HUES48 (cell line): ENCODE results near the gene GRB10.
"Not testable (repeated sequence)": the region's sequence is repeated elsewhere in the genome, so short reads cannot be mapped to it uniquely, and the experiment has no call there.

Source experiments
- H3K27ac ChIP-seq: one replicate; pipeline ENCODE4 v1.7.0; 2013; ENCODE audit warnings: low read depth, low read length, inconsistent platforms
- H3K27me3 ChIP-seq: 2 replicates; pipeline ENCODE4 v1.6.1; 2013; ENCODE audit warnings: mild to moderate bottlenecking, low read length; ENCODE audit not compliant: control insufficient read depth, insufficient read depth
- H3K36me3 ChIP-seq: 2 replicates; pipeline ENCODE4 v1.6.1; 2013; ENCODE audit warnings: low read length; ENCODE audit not compliant: control insufficient read depth, insufficient read depth
- H3K4me1 ChIP-seq: 2 replicates; pipeline ENCODE4 v1.6.1; 2013; ENCODE audit warnings: mild to moderate bottlenecking, low read length; ENCODE audit not compliant: control insufficient read depth, insufficient read depth
- H3K4me3 ChIP-seq: 2 replicates; pipeline ENCODE4 v1.5.1; 2013; ENCODE audit warnings: mild to moderate bottlenecking, low read depth, low read length
- H3K9ac ChIP-seq: 2 replicates; pipeline ENCODE4 v1.6.1; 2013; ENCODE audit warnings: mild to moderate bottlenecking, low read depth, low read length, moderate library complexity
- H3K9me3 ChIP-seq: 2 replicates; pipeline ENCODE4 v1.6.1; 2013; ENCODE audit warnings: low read length; ENCODE audit not compliant: control insufficient read depth, insufficient read depth

Gene GRB10

GRCh38 chr7:50556247-50556991 is 226.3 kb downstream of the GRB10 start:
- no peaks in the 10 kb centered on the region for H3K36me3 ChIP-seq
- H3K9ac ChIP-seq, result no peak overlapping the region
- H3K27me3 ChIP-seq, result no peaks in the 10 kb centered on the region
- H3K27ac ChIP-seq, result no peak overlapping the region
- no peak overlapping the region for H3K4me3 ChIP-seq
- no peaks in the 10 kb centered on the region for H3K9me3 ChIP-seq
- H3K4me1 ChIP-seq, result peaks cover 2% of the 10 kb centered on the region; the same call in 1 of the 2 replicates

- H3K9ac ChIP-seq, result no peak overlapping the region
- H3K9me3 ChIP-seq, result no peaks in the 10 kb centered on the region
- no peak overlapping the region for H3K4me3 ChIP-seq
- H3K27me3 ChIP-seq, result no peaks in the 10 kb centered on the region
- no peaks in the 10 kb centered on the region for H3K36me3 ChIP-seq
- H3K4me1 ChIP-seq, result peaks cover 2% of the 10 kb centered on the region; the same call in 1 of the 2 replicates
- H3K27ac ChIP-seq, result no peak overlapping the region
These were observed 227.0 kb downstream of the GRB10 start for GRCh38 chr7:50555594-50556140.

- Histone ChIP-seq H3K36me3 (no peaks in the 10 kb centered on the region), H3K4me3 (no peak overlapping the region), H3K4me1 (peaks cover 2% of the 10 kb centered on the region; the same call in 1 of the 2 replicates), H3K9me3 (no peaks in the 10 kb centered on the region), H3K27ac (no peak overlapping the region), H3K27me3 (no peaks in the 10 kb centered on the region), H3K9ac (no peak overlapping the region)
These were observed 228.0 kb downstream of the GRB10 start for GRCh38 chr7:50554431-50555322.

GRCh38 chr7:50553973-50554372 is 228.7 kb downstream of the GRB10 start:
- Histone ChIP-seq H3K4me1 (peaks cover 2% of the 10 kb centered on the region; the same call in 1 of the 2 replicates), H3K27ac (no peak overlapping the region), H3K36me3 (no peaks in the 10 kb centered on the region)

GRCh38 chr7:50552921-50553320 is 229.8 kb downstream of the GRB10 start:
- H3K4me3 ChIP-seq, result no peak overlapping the region
- no peaks in the 10 kb centered on the region for H3K36me3 ChIP-seq
- no peaks in the 10 kb centered on the region for H3K27me3 ChIP-seq
- no peak overlapping the region for H3K27ac ChIP-seq
- no peaks in the 10 kb centered on the region for H3K9me3 ChIP-seq
- H3K4me1 ChIP-seq, result peaks cover 2% of the 10 kb centered on the region; the same call in 1 of the 2 replicates
- no peak overlapping the region for H3K9ac ChIP-seq

More at GRCh38 chr7:50553973-50554372, 228.7 kb downstream of the GRB10 start:
- Histone ChIP-seq H3K9ac (no peak overlapping the region), H3K4me3 (no peak overlapping the region), H3K9me3 (no peaks in the 10 kb centered on the region), H3K27me3 (no peaks in the 10 kb centered on the region)

- no peaks in the 10 kb centered on the region for H3K27me3 ChIP-seq
- no peak overlapping the region for H3K9ac ChIP-seq
- no peak overlapping the region for H3K27ac ChIP-seq
- H3K4me1 ChIP-seq, result peaks cover 2% of the 10 kb centered on the region; the same call in 1 of the 2 replicates
- H3K4me3 ChIP-seq, result no peak overlapping the region
- no peaks in the 10 kb centered on the region for H3K9me3 ChIP-seq
- no peaks in the 10 kb centered on the region for H3K36me3 ChIP-seq
These were observed 230.6 kb downstream of the GRB10 start for GRCh38 chr7:50552139-50552538.

GRCh38 chr7:50545613-50546012 is 237.1 kb downstream of the GRB10 start:
- not testable (repeated sequence) for H3K27ac ChIP-seq, H3K4me1 ChIP-seq, H3K9me3 ChIP-seq, H3K27me3 ChIP-seq, H3K9ac ChIP-seq, H3K36me3 ChIP-seq, H3K4me3 ChIP-seq

- Histone ChIP-seq H3K9ac (no peak overlapping the region), H3K4me3 (no peak overlapping the region), H3K4me1 (no peaks in the 10 kb centered on the region), H3K9me3 (no peaks in the 10 kb centered on the region), H3K27ac (no peak overlapping the region), H3K27me3 (no peaks in the 10 kb centered on the region), H3K36me3 (no peaks in the 10 kb centered on the region)
These were observed 237.7 kb downstream of the GRB10 start for GRCh38 chr7:50544992-50545391.

- Histone ChIP-seq H3K9ac (no peak overlapping the region), H3K27me3 (no peaks in the 10 kb centered on the region), H3K4me1 (no peaks in the 10 kb centered on the region), H3K4me3 (no peak overlapping the region), H3K27ac (no peak overlapping the region), H3K9me3 (no peaks in the 10 kb centered on the region), H3K36me3 (no peaks in the 10 kb centered on the region)
These were observed 238.8 kb downstream of the GRB10 start for GRCh38 chr7:50543776-50544442.

- H3K36me3 ChIP-seq, result no peaks in the 10 kb centered on the region
These were observed 240.6 kb downstream of the GRB10 start for GRCh38 chr7:50542132-50542531.

More at GRCh38 chr7:50542132-50542531, 240.6 kb downstream of the GRB10 start:
- no peaks in the 10 kb centered on the region for H3K4me1 ChIP-seq
- no peaks in the 10 kb centered on the region for H3K9me3 ChIP-seq
- H3K9ac ChIP-seq, result no peak overlapping the region
- no peak overlapping the region for H3K4me3 ChIP-seq
- H3K27ac ChIP-seq, result no peak overlapping the region
- no peaks in the 10 kb centered on the region for H3K27me3 ChIP-seq
